Activated T-cell treated with anti-CD3 and anti-CD28 coated beads for 24 hours (primary cell): ENCODE data around the gene MSRB3.
"Not testable (repeated sequence)": the region's sequence is repeated elsewhere in the genome, so short reads cannot be mapped to it uniquely, and the experiment has no call there.

ENCODE experiments used
- DNase-seq: peaks from one replicate; pipeline ENCODE4 v3.0.0-alpha.2; 2020; ENCODE audit warnings: low read depth

The MSRB3 gene

GRCh38 chr12:65292241-65292640 is 13.8 kb downstream of the MSRB3 start:
- no peak for DNase-seq

DNA sequence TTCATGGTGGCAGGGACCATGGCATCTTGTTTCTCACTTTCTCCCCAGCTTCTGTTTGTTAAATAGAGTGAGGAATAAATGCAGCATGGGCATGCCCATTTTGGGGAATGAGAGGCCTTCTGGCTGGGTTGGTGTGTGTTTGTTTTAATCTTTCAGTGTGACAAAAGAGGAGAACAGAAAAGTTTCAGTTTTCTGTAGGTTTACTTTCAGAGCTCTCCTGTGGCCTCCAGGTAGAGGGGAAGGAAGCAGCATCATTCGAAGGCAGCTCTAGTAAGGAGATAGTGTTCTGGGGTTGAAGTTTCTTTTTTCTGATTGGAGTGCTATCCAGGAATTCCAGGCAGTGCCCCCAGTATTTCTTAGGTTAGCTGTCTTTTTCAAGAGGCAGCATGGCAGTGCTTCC is 15.3 kb downstream of the MSRB3 start:
- no peak for DNase-seq

- DNase-seq, result no peak
Measured at GRCh38 chr12:65294641-65295262, 16.3 kb downstream of the MSRB3 start.

GRCh38 chr12:65296508-65297265 is 18.2 kb downstream of the MSRB3 start:
- DNase-seq, result no peak

DNA sequence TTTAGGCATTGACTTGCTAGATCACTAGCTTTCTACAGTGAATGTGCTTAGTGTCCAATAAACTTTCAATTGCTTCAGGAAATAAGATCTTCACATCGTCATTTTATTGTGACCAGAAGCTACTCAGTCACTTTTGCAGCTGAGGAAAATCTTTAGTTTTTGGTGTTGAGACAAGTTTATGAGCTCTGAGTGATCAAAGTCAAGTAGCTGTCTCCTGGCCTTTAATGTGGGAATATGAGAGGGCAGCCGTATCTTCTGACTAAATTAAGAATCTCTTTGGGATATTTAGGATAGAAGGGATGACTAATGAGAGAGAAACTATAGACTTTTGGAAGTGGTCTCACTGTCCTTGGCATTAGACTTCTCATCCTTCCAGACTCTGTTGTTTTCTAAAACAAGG is 21.6 kb downstream of the MSRB3 start:
- no peak for DNase-seq

DNA sequence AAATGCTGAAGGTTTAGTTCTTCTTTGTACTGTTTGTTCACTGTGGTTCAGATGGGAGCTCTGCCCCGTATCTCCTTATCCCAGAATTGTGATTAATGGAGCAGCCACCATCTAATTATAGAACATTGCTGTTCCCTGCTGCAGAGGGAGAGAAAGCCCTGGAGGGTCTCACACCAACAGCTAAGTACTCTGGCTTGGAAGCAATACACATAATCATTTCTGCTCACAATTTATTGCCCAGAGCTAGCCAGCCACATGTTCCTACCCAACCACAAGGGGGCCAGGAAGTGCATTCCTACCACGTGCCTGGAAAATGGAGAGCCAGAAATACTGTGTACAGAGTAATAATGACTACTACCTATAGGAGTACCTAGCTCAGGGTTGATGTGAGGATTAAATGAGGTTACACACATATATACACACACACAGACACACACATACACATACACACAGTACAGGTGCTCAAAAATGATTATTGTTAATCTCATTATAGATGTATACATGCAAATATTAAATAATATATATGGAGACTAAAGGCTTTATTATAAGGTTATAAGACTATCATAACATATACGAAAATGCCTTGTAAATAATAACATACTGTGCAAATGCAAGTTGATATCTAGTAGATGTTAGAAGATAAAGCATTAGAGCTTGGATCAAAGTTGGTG is 22.3 kb downstream of the MSRB3 start:
- DNase-seq, result no peak

DNA sequence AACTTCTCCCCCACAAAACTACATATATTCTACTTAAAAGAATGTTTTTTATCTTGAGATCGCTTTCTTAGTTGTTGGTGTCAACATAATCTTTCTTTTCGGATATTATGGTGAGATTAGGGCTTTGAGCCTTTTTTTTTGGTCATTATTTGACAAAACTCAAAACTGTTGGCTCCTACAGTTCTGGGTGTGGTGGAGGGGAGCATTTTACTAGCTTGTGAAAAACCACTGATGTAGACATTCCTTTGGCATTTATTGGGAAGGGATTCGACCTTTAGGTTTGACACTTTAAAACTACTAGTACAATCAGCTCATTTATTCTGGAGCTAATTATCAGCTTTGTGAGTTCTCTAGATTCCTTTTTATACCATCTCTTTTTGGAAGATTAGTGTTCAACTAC is 24.4 kb downstream of the MSRB3 start:
- DNase-seq, result no peak

GRCh38 chr12:65305346-65305950 is 27.0 kb downstream of the MSRB3 start:
- DNase-seq, result no peak

GRCh38 chr12:65306366-65307168 is 28.1 kb downstream of the MSRB3 start:
- DNase-seq, result no peak

DNA sequence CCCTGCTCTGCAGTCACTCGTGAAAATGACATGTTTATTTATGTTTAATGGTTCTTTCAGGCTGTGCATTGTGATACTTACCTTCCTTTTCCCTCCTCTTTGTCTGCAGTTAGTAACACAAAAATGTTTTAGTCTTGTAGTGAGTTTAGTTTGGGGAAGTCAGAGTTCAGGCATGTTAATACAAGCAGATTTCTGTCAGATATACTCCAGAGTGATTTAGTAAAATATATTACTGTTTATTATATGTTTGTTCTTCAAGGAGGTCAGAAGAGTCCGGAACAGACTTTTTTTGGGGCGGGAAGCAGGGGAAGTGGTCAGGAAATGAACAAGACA is 28.7 kb downstream of the MSRB3 start:
- no peak for DNase-seq

GRCh38 chr12:65308006-65308405 is 29.5 kb downstream of the MSRB3 start:
- no peak for DNase-seq

DNA sequence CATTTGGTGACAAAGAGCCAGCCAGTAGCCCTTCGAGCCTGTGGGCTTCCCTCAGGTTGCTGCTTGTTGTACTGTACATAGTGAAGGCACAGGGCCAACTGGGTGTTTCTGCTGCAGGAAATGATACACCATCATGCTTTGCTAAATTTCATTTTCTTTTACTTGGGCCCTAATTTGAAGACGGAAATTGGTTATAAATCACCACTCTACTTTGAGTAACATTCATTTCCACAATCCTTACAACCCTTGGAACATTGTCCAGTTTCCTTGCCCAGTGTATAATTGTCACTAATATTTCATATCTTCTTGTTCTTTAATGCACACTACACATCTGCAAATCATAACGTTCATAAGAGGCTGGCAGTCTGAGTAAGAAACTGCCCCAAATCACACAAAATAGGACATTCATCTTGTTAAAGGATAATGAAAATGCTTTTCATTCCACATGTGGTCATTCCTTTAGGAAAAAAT is 30.2 kb downstream of the MSRB3 start:
- no peak for DNase-seq

GRCh38 chr12:65311260-65311659 is 32.8 kb downstream of the MSRB3 start:
- no peak for DNase-seq

- no peak for DNase-seq
Measured at GRCh38 chr12:65313719-65314317, 35.3 kb downstream of the MSRB3 start.

DNA sequence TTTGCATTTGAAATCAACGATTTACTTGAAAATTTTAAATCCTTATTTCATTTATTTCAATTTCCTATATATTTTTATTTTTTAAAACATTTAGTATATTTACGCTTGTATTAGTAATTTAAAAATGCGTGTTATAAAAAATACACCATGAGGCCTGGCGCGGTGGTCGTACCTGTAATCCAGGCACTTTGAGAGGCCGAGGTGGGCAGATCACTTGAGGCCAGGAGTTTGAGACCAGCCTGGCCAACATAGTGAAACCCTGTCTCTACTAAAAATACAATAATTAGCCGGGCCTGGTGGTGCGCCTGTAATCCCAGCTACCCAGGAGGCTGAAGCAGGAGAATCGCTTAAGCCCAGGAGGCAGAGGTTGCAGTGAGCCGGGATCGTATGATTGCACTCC is 36.8 kb downstream of the MSRB3 start:
- not testable (repeated sequence) for DNase-seq

GRCh38 chr12:65318186-65318685 is 39.8 kb downstream of the MSRB3 start:
- no peak for DNase-seq

DNA sequence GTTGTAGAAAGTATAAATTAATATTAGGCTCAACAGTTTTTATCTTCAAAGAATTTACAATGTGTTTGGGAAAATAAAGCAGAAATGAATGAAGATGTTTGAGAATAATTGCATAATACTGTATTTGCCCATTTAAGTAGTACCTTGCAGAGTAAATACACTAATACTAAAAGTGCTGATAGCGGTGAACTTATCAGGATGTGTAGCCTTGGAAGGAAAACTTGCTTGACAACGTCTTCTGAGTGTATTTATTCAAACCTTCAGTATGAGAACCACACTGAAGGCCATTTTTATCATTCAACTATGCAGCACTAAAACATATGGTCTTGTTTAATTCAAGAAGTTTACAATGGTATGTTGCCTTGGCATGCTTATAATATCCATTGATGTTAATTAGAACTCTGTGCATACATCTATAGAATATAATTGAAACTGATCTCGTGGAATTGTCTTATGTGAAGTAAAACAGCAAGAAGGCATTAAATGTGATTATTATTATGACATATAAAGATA is 41.3 kb downstream of the MSRB3 start:
- DNase-seq, result no peak

GRCh38 chr12:65323070-65323469 is 44.6 kb downstream of the MSRB3 start:
- DNase-seq, result no peak

DNA sequence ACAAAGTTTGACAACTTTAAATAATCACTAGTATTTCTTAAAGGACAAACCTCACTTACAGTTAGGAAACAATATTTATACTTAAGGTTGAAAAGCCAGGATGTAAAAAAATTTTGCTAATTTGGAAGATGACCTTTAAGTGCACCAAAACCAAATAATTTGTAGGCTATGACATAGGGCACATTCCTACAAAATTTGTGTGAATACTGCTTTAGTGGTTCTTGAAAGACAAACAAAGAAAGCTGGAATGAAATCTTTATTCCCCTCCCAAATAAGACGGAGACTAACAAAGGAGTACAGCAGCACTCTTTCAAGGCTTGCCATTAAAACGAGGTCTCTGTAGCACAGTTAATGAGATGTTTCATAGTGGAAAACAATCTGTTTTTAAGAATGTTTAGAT is 45.6 kb downstream of the MSRB3 start:
- DNase-seq, result no peak

GRCh38 chr12:65324551-65324950 is 46.1 kb downstream of the MSRB3 start:
- DNase-seq, result no peak

DNA sequence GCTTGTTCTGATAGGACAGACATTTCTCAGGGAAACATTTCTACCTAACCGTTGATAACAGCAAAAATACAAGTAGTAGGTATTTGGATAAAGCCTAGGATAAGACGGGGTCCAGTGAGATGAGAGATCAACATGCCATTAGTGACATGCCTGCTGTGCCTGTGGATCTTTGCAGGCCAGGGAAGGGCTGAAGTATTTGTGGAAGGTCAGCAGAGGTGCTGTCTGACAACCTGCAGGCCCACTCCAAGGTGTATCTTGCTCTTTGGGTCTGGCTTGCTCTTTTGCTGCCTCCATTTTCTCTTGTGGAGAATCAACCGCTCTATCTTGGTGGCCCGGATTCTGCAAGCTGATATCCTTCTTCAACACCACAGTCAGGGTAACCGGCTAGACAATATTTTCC is 46.7 kb downstream of the MSRB3 start:
- DNase-seq, result no peak
